Measurements from ENCODE around the gene ZMYND8. TPM values are rescaled to one million over a fixed set of nuclear protein-coding genes. Genes with fewer than 3 reads are reported as not detected.
"Not testable (repeated sequence)": the region's sequence is repeated elsewhere in the genome, so short reads cannot be mapped to it uniquely, and the experiment has no call there.

Gene ZMYND8
- total RNA-seq, 1 donor from 2014 or later = 109 TPM

DNA sequence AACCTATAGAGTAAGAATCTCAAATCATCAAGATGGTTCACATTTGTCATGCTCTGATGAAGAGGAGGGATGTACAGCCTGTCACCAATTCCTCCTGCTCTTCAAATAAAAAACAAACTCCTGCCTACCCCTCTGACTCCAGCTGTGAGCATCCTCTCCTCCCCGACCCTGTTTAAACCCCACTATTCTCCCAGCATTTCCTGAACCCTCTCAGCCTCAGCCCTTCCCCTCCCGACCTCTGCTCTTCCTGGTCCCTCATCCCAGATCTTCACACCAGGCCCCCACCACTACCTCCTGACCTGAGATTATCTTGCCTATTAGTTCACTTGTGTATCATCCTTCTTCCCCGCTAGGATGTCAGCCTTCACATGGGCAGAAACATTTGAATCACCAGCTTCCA, 75.8 kb downstream of the ZMYND8 start:
- TF ChIP-seq CTCF (IDR thresholded peaks at IDR 0.05; ENCODE audit: unreplicated experiment) = no peak
- peak overlapping the region; percentile 75 for H3K27ac Mint-ChIP-seq (ENCODE audit: unreplicated experiment)
- peak overlapping the region; percentile 78 for H3K4me3 Mint-ChIP-seq (ENCODE audit: unreplicated experiment)
- peaks cover 4% of the 10 kb centered on the region for H3K27me3 Mint-ChIP-seq (ENCODE audit: unreplicated experiment)
- peaks cover 21% of the 10 kb centered on the region for H3K4me1 Mint-ChIP-seq (ENCODE audit: unreplicated experiment)
- peaks cover 48% of the 10 kb centered on the region for H3K36me3 Mint-ChIP-seq (ENCODE audit: low read depth, unreplicated experiment)
- no peaks in the 10 kb centered on the region for H3K9me3 Mint-ChIP-seq (ENCODE audit: unreplicated experiment)
- DNase-seq (ENCODE audit: low spot score) = no peak

DNA sequence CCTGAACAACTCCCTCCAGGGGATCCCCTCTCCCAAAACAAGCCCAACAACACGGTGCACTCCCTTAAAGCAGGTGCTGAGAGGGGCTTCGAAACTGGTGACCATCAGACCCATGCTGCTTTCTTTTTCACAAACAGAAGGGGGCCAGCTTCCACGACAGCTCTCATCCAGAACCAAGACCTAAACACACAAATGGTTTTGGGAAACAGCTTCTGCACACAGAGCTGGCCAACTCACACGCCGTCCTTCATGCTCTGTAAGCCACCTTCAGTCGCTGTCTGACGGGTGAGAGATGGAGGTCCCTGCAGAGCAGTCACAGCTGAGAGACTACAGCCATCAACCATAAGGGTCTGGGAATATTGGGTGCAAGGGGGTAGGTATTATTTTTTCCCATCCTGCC, 76.3 kb downstream of the ZMYND8 start:
- peaks cover 21% of the 10 kb centered on the region for H3K4me1 Mint-ChIP-seq (ENCODE audit: unreplicated experiment)
- H3K4me3 Mint-ChIP-seq (ENCODE audit: unreplicated experiment) = no peak overlapping the region
- DNase-seq (ENCODE audit: low spot score) = no peak
- peaks cover 45% of the 10 kb centered on the region for H3K36me3 Mint-ChIP-seq (ENCODE audit: low read depth, unreplicated experiment)
- H3K27me3 Mint-ChIP-seq (ENCODE audit: unreplicated experiment) = peaks cover 4% of the 10 kb centered on the region
- TF ChIP-seq CTCF (IDR thresholded peaks at IDR 0.05; ENCODE audit: unreplicated experiment) = no peak
- no peaks in the 10 kb centered on the region for H3K9me3 Mint-ChIP-seq (ENCODE audit: unreplicated experiment)
- no peak overlapping the region for H3K27ac Mint-ChIP-seq (ENCODE audit: unreplicated experiment)

GRCh38 chr20:47278907-47279348, 77.6 kb downstream of the ZMYND8 start:
- Mint-ChIP-seq H3K4me1 (ENCODE audit: unreplicated experiment) (peaks cover 21% of the 10 kb centered on the region), H3K27me3 (ENCODE audit: unreplicated experiment) (peaks cover 4% of the 10 kb centered on the region), H3K27ac (ENCODE audit: unreplicated experiment) (peak overlapping the region; percentile 40), H3K9me3 (ENCODE audit: unreplicated experiment) (no peaks in the 10 kb centered on the region), H3K36me3 (ENCODE audit: low read depth, unreplicated experiment) (peaks cover 40% of the 10 kb centered on the region), H3K4me3 (ENCODE audit: unreplicated experiment) (no peak overlapping the region)
- TF ChIP-seq CTCF (IDR thresholded peaks at IDR 0.05; ENCODE audit: unreplicated experiment) = no peak
- no peak for DNase-seq (ENCODE audit: low spot score)

DNA sequence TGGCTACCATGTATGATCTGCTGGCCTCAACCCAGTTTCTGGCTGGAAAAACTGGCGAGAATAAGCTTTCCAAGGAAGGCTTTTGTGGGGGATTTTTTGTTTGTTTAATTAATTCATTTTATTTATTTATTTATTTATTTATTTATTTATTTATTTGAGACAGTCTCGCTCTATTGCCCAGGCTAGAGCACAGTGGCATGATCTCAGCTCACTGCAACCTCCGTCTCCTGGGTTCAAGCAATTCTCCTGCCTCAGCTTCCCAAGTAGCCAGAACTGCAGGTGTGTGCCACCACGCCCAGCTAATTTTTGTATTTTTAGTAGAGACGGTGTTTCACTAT, 79.0 kb downstream of the ZMYND8 start:
- Mint-ChIP-seq H3K36me3 (ENCODE audit: low read depth, unreplicated experiment) (peaks cover 43% of the 10 kb centered on the region), H3K4me1 (ENCODE audit: unreplicated experiment) (peaks cover 21% of the 10 kb centered on the region)
- not testable (repeated sequence) for H3K27ac Mint-ChIP-seq (ENCODE audit: unreplicated experiment); DNase-seq (ENCODE audit: low spot score); H3K9me3 Mint-ChIP-seq (ENCODE audit: unreplicated experiment); H3K4me3 Mint-ChIP-seq (ENCODE audit: unreplicated experiment); H3K27me3 Mint-ChIP-seq (ENCODE audit: unreplicated experiment)

- H3K9me3 Mint-ChIP-seq (ENCODE audit: unreplicated experiment) = no peaks in the 10 kb centered on the region
- H3K27me3 Mint-ChIP-seq (ENCODE audit: unreplicated experiment) = peaks cover 4% of the 10 kb centered on the region
- peaks cover 46% of the 10 kb centered on the region for H3K36me3 Mint-ChIP-seq (ENCODE audit: low read depth, unreplicated experiment)
- H3K27ac Mint-ChIP-seq (ENCODE audit: unreplicated experiment) = peak overlapping the region; percentile 84
- no peak overlapping the region for H3K4me3 Mint-ChIP-seq (ENCODE audit: unreplicated experiment)
- no peak for DNase-seq (ENCODE audit: low spot score)
- no peak for TF ChIP-seq CTCF (IDR thresholded peaks at IDR 0.05; ENCODE audit: unreplicated experiment)
- H3K4me1 Mint-ChIP-seq (ENCODE audit: unreplicated experiment) = peaks cover 19% of the 10 kb centered on the region
Measured at GRCh38 chr20:47276851-47277534, 79.5 kb downstream of the ZMYND8 start.
